SK-N-DZ (cell line): ENCODE results near the gene TAGLN3. TPM values are rescaled to one million over a fixed set of nuclear protein-coding genes. Genes with fewer than 3 reads are reported as not detected.
A peak's percentile ranks its signal among the peaks of the same experiment; 100 is the strongest.

Experiments used
- DNase-seq: peaks from one replicate; pipeline ENCODE4 v3.0.0-alpha.2; 2015; ENCODE audit warnings: low spot score
- polyA plus RNA-seq, 2 experiments: library from polyadenylated mRNA; depleted of rRNA; stranded (reverse); fragments of >200 nt; gene quantifications; 2 replicates each; pipeline ENCODE4 v1.2.3, GENCODE V29; 2014

The TAGLN3 gene
- polyA plus RNA-seq (2014; cell fraction: cytosol; rRNA removed): 86.9 and 96.1 TPM in 2 replicates
- 89.6 and 99.2 TPM in 2 replicates for polyA plus RNA-seq (2014; cell fraction: nucleus; rRNA removed)

GRCh38 chr3:111998636-111999483 is at the start of gene TAGLN3:
Gene TAGLN3, plus strand, starts transcription at chr3:111998922. Its CDS starts 501 bp downstream, at chr3:111999423.
- peak; percentile 78 for DNase-seq

- no peak for DNase-seq
Observed at GRCh38 chr3:111949712-111950111, 49.0 kb upstream of the TAGLN3 start.

GRCh38 chr3:111951032-111951431 is 47.7 kb upstream of the TAGLN3 start:
- no peak for DNase-seq

GRCh38 chr3:111952086-111952485 is 46.6 kb upstream of the TAGLN3 start:
- DNase-seq: no peak

- no peak for DNase-seq
Observed at GRCh38 chr3:111952866-111953450, 45.8 kb upstream of the TAGLN3 start.

GRCh38 chr3:111954228-111954990 is 44.3 kb upstream of the TAGLN3 start:
- DNase-seq: no peak

- no peak for DNase-seq
Observed at GRCh38 chr3:111955876-111956275, 42.8 kb upstream of the TAGLN3 start.

GRCh38 chr3:111956449-111956848 is 42.3 kb upstream of the TAGLN3 start:
- no peak for DNase-seq

- no peak for DNase-seq
Observed at GRCh38 chr3:111956995-111957734, 41.6 kb upstream of the TAGLN3 start.

- DNase-seq: peak; percentile 11
Observed at GRCh38 chr3:111961461-111962164, 37.1 kb upstream of the TAGLN3 start.

GRCh38 chr3:111963424-111963823 is 35.3 kb upstream of the TAGLN3 start:
- no peak for DNase-seq

- DNase-seq: no peak
Observed at GRCh38 chr3:111965484-111965883, 33.2 kb upstream of the TAGLN3 start.

- no peak for DNase-seq
Observed at GRCh38 chr3:111967068-111967467, 31.7 kb upstream of the TAGLN3 start.

- peak; percentile 77 for DNase-seq
Observed at GRCh38 chr3:111967651-111968274, 31.0 kb upstream of the TAGLN3 start.

- no peak for DNase-seq
Observed at GRCh38 chr3:111968319-111969054, 30.2 kb upstream of the TAGLN3 start.

GRCh38 chr3:111970376-111970775 is 28.3 kb upstream of the TAGLN3 start:
- no peak for DNase-seq

GRCh38 chr3:111971533-111972130 is 27.1 kb upstream of the TAGLN3 start:
- DNase-seq: peak; percentile 28

GRCh38 chr3:111972891-111973290 is 25.8 kb upstream of the TAGLN3 start:
- no peak for DNase-seq

- no peak for DNase-seq
Observed at GRCh38 chr3:111975131-111975530, 23.6 kb upstream of the TAGLN3 start.
